ENCODE measurements around the gene DTD1.

DNA sequence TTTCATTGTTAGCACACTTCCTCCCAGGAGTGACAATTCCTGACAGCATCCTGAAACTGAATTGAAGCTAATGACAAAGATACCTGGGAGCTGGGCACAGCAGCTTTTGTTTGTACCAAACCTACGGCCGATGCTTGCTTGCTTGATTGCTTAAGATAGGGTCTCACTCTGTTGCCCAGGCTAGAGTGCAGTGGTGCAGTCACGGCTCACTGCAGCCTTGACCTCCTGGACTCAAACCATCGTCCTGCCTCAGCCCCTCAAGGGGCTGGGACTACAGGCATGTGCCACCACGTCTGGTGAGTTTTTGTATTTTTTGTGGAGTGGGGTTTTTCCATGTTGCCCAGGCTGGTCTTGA, 141.0 kb downstream of the DTD1 start:
- TF ChIP-seq, protein P1, sequence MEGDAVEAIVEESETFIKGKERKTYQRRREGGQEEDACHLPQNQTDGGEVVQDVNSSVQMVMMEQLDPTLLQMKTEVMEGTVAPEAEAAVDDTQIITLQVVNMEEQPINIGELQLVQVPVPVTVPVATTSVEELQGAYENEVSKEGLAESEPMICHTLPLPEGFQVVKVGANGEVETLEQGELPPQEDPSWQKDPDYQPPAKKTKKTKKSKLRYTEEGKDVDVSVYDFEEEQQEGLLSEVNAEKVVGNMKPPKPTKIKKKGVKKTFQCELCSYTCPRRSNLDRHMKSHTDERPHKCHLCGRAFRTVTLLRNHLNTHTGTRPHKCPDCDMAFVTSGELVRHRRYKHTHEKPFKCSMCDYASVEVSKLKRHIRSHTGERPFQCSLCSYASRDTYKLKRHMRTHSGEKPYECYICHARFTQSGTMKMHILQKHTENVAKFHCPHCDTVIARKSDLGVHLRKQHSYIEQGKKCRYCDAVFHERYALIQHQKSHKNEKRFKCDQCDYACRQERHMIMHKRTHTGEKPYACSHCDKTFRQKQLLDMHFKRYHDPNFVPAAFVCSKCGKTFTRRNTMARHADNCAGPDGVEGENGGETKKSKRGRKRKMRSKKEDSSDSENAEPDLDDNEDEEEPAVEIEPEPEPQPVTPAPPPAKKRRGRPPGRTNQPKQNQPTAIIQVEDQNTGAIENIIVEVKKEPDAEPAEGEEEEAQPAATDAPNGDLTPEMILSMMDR (IDR thresholded peaks at IDR 0.05; ENCODE audit: low read length): no peak
- no peak for TF ChIP-seq EZH2 (IDR thresholded peaks at IDR 0.05; ENCODE audit: borderline replicate concordance, low read length)
